Measurements from ENCODE around the gene USP10. TPM values are rescaled to one million over a fixed set of nuclear protein-coding genes. Genes with fewer than 3 reads are reported as not detected.

Gene USP10
- total RNA-seq, 2 experiments from 2014 or later: 65.9 to 134 TPM

DNA sequence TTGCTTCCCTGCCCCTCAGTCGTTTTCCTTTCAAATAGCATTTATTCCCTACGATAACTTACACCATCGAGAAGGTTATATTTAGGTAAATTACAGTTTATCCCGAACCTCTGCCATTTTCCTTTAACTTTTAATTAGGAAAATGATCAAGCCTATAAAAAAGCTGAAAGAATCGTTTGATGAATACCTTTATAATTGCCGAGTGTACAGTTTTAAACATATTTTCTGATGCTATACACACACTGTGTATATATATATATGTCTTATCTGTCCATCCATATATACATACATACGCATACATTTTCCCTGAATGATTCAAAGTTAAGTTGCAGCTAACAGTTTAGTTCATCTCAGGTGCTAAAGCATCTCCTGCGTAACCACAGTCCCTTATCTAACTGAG lies 63.4 kb downstream of the USP10 start:
- BruUV-seq (replicated peaks): no TSS peak
- Histone ChIP-seq H3K27ac (ENCODE audit: low read depth, low read length, poor library complexity, severe bottlenecking) (no peak overlapping the region), H4K20me1 (ENCODE audit: insufficient read depth, low read length) (0 out of 2 replicates have a peak, but pooled peaks cover 2% of the 10 kb centered on the region), H3K9me2 (ENCODE audit: insufficient read depth, low read length) (no peaks in the 10 kb centered on the region), H3K9me3 (ENCODE audit: low read length) (no peaks in the 10 kb centered on the region), H3K4me1 (ENCODE audit: insufficient read depth, low read length, poor library complexity, severe bottlenecking) (no peaks in the 10 kb centered on the region), H3K4me2 (ENCODE audit: low read length) (no peak overlapping the region), H3K36me3 (ENCODE audit: insufficient read depth, low read length) (peaks cover 93% of the 10 kb centered on the region), H3K4me3 (ENCODE audit: low read depth, low read length, poor library complexity, severe bottlenecking) (no peak overlapping the region), H2AFZ (ENCODE audit: low read length) (no peak overlapping the region), H3K79me2 (ENCODE audit: insufficient read depth, low read depth, low read length) (peaks cover 8% of the 10 kb centered on the region; the same call in 1 of the 2 replicates)
- no peak for DNase-seq (ENCODE audit: low spot score)
- ChIA-PET POLR2A (interaction anchor here (0.7 kb wide), 1 partner anchor 356 kb away, joined by 7 read pairs; no protein-coding TSS in a partner anchor), CTCF (ENCODE audit: unreplicated experiment) (no interaction called here)
- intact Hi-C loops (cut with micrococcal nuclease; ENCODE audit: unreplicated experiment): no loop called here
- TF ChIP-seq EZH2phosphoT487 (IDR thresholded peaks at IDR 0.05; ENCODE audit: borderline replicate concordance, low read depth, low read length): no peak
- TF ChIP-seq CTCF (conservative IDR thresholded peaks at IDR 0.05; ENCODE audit: low read length): no peak

DNA sequence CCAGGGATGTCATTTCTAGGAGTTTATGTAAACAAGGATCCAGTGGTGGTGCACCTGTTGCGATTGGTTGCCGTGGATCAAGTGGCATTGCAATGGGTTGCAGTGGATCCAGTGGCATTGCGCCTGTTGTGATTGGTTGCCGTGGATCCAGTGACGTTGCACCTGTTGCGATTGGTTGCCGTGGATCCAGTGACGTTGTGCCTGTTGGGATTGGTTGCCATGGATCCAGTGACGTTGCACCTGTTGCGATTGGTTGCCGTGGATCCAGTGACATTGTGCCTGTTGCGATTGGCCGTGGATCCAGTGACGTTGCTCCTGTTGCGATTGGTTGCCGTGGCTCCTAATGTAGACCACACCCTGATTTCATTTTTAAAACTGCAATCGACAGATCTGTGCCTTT lies 63.8 kb downstream of the USP10 start:
- Histone ChIP-seq H3K9me2 (ENCODE audit: insufficient read depth, low read length) (no peaks in the 10 kb centered on the region), H3K4me3 (ENCODE audit: low read depth, low read length, poor library complexity, severe bottlenecking) (no peak overlapping the region), H3K79me2 (ENCODE audit: insufficient read depth, low read depth, low read length) (peaks cover 5% of the 10 kb centered on the region; the same call in 1 of the 2 replicates), H3K27ac (ENCODE audit: low read depth, low read length, poor library complexity, severe bottlenecking) (no peak overlapping the region), H2AFZ (ENCODE audit: low read length) (no peak overlapping the region), H3K4me2 (ENCODE audit: low read length) (no peak overlapping the region), H3K36me3 (ENCODE audit: insufficient read depth, low read length) (peaks cover 93% of the 10 kb centered on the region), H3K4me1 (ENCODE audit: insufficient read depth, low read length, poor library complexity, severe bottlenecking) (no peaks in the 10 kb centered on the region), H3K9me3 (ENCODE audit: low read length) (no peaks in the 10 kb centered on the region), H4K20me1 (ENCODE audit: insufficient read depth, low read length) (no peaks in the 10 kb centered on the region)
- POLR2A ChIA-PET: interaction anchor here (0.7 kb wide), 1 partner anchor 356 kb away, joined by 7 read pairs; no protein-coding TSS in a partner anchor
- no TSS peak for BruUV-seq (replicated peaks)
- intact Hi-C loops (cut with micrococcal nuclease; ENCODE audit: unreplicated experiment): no loop called here
- CTCF ChIA-PET (ENCODE audit: unreplicated experiment): no interaction called here
- no peak for DNase-seq (ENCODE audit: low spot score)
- TF ChIP-seq EZH2phosphoT487 (IDR thresholded peaks at IDR 0.05; ENCODE audit: borderline replicate concordance, low read depth, low read length) (no peak), CTCF (conservative IDR thresholded peaks at IDR 0.05; ENCODE audit: low read length) (no peak)

- intact Hi-C loops (cut with micrococcal nuclease; ENCODE audit: unreplicated experiment): no loop called here
- POLR2A ChIA-PET: no interaction called here
- no TSS peak for BruUV-seq (replicated peaks)
Measured at GRCh38 chr16:84764970-84765369, 65.2 kb downstream of the USP10 start.

More at GRCh38 chr16:84764970-84765369, 65.2 kb downstream of the USP10 start:
- no peaks in the 10 kb centered on the region for H3K9me3 ChIP-seq (ENCODE audit: low read length)
- no peaks in the 10 kb centered on the region for H3K9me2 ChIP-seq (ENCODE audit: insufficient read depth, low read length)
- H3K4me3 ChIP-seq (ENCODE audit: low read depth, low read length, poor library complexity, severe bottlenecking): no peak overlapping the region
- no peak for TF ChIP-seq EZH2phosphoT487 (IDR thresholded peaks at IDR 0.05; ENCODE audit: borderline replicate concordance, low read depth, low read length)
- no peak for TF ChIP-seq CTCF (conservative IDR thresholded peaks at IDR 0.05; ENCODE audit: low read length)
- H2AFZ ChIP-seq (ENCODE audit: low read length): no peak overlapping the region
- H3K4me1 ChIP-seq (ENCODE audit: insufficient read depth, low read length, poor library complexity, severe bottlenecking): no peaks in the 10 kb centered on the region
- H4K20me1 ChIP-seq (ENCODE audit: insufficient read depth, low read length): no peaks in the 10 kb centered on the region
- H3K79me2 ChIP-seq (ENCODE audit: insufficient read depth, low read depth, low read length): peaks cover 4% of the 10 kb centered on the region; the same call in 1 of the 2 replicates
- H3K27ac ChIP-seq (ENCODE audit: low read depth, low read length, poor library complexity, severe bottlenecking): no peak overlapping the region
- H3K4me2 ChIP-seq (ENCODE audit: low read length): no peak overlapping the region
- CTCF ChIA-PET (ENCODE audit: unreplicated experiment): no interaction called here
- no peak for DNase-seq (ENCODE audit: low spot score)
- H3K36me3 ChIP-seq (ENCODE audit: insufficient read depth, low read length): peaks cover 93% of the 10 kb centered on the region

All from OCI-LY7 (cell line).